Activated CD4-positive, alpha-beta T cell treated with anti-CD3 and anti-CD28 coated beads, Interleukin-2, Interleukin-6, amounts not matched to agents 100 ng/mL and 50 ng/mL, durations not matched to agents 16 hours and 8 hours (primary cell): ENCODE results near the gene ADCY4.
A peak's percentile ranks its signal among the peaks of the same experiment; 100 is the strongest.

Source experiments
- DNase-seq: peaks from one replicate; pipeline ENCODE4 v3.0.0-alpha.2; 2020

ADCY4 gene

DNA sequence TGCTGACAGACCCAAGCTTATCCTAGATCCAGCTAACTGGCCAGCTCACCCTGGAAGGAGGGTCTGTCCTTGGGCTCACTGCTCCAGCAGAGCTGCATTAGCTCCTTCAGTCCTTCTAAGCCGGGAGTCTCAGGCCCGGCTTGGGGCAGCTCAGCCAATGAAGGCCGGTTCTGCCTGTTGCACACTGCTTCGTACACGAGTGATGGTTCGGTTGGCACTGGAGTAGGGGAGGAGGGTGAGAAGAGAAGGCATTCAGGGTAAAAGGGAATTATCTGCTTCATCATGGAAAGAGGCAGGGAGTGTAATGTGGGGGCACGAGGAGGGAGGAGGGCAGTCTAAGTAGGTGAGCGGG is 2.9 kb upstream of the ADCY4 start:
- no peak for DNase-seq

DNA sequence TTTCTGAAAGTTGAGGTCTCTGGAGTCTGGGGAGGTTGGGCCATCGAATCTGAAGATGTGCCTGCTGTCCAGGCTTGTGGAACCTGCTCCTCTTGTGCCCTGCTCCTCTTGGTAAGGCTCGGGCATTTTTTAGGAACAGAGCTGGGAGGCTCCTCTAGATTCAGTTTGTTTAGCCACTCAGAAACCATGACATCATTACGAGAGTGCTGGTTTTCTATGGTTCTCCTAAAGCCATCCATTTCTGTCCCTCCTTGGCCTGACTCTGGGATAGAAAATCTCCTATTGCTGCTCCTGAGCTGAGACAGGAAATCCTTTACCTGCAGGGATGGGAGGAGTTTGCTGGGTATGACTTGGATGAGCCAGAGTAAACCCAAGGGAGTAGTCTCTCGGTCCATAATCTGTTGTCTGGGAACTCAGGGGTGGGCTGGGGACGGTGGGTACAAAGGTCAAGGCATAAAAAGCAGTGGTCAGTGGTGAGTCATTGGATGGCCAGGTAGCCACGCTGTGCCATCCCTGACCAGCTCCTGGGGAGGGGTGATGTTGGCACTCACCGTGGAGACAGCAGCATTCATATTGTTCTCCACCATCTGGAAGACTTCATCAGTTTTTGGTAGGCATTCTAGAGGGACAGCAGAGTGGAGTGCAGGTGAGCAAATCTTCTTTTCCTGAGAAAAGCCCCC is 2.4 kb upstream of the ADCY4 start:
- DNase-seq, result no peak

GRCh38 chr14:24335461-24336171 is 745 bp upstream of the ADCY4 start:
- no peak for DNase-seq

DNA sequence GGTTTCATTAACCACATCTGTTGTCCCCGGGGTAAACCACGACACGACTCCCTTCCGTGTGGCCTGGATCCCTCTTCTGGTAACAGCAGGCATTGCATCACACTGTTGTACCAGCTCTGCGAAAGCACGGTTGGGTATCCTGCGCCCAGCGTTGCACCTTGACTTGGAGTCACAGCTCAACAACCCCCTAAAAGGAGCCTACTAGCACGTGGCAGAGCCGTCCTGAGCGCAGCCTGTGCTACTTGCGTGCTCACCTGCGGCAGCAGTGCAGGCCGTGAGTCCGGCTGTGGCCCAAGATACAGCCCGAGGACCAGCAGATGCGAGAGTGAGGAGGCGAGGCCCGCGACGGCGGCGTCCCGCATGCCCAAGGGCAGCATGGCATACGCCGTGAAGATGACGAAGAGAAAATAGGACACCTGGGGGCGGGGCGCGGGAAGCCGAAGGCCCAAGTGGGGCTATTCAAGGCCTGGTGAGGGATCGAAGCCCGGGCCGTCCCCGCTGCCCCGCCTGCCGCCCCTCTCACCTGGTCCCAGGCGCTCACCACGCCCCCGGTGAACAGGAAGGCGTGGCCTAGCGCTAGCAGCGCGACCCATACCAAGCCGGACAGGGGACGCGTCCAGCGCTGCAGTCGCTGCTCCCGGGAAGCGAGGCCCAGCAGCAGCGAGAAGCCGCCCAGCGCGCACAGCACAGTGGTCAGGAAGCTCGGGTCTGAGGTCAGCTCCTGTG is 2.4 kb downstream of the ADCY4 start:
- DNase-seq, result peak; percentile 92

DNA sequence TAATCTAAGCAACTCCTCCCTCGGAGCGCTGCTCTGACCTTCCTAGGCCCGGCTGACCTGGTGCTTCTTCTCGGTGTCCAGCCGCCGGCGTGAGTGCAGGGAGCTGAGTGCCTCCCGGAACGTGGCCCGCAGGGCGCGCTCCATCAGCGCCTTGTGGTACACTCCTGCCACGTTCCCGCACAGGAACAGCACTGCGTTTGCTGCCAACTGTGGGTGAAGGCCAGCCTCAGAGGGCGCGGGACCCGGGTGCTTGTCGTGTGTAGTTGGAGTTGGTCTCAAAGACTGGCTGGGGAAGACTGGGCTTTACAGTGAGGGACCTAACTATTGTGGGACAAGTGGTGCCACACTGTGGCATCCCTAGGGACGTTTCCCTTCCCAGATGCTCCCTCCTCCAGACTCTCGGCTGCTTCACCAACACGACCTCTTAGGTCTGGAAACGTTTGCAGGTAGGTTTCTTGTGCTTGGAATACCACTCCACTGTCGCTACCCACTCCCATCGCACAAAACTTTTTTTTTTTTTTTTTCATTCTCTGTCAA is 3.1 kb downstream of the ADCY4 start:
- DNase-seq, result no peak

DNA sequence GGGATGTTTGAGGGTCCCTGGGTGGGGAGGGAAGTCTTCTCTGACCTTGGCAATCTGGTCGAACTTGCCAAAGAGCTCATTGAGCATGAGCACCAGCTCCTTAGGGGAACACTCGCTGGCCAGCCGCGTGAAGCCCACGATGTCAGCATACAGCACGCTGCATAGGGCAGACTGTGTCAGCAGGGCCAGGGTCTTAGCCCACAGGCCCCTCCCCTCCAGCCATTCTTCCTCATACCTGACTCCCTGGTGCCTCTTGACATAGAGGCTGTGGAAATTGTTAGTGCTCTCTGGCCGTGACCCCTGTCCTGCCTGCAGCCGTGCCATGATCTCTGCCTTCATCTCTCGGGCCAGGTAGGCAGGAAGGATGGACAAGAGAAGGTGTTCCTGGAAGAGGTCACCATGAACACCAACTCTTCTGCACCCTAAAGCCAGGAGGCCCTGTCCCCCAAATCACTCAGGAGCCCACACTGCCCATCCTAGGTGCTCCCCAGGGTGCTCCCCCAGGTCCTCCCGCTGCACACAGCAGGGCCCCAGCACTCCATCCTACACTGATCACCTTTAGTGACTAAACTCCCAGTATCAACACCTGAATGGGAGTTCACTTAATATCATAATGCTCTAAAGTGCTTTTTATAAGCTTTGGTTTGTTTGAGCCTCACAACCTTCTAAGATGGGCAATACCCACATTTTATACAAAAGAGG is 3.7 kb downstream of the ADCY4 start:
- no peak for DNase-seq

DNA sequence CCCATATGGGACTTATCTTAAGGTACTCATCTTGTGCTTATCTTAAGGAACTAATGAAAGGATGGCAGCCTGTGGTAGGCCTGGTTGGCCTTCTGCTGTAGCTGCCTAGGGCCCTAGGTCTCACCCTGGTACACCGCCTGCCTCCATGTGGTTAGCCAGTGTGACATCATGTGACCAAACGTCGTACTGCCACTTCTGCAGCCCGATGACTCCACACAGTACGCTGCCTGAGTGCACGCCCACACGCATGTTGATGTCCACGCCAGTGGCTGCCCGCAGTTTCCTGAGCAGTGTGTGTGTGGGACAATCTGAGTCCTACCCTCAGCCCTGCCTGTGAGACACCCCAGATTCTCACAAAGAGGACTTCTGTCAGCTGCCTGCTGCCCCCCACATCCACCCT is 5.1 kb downstream of the ADCY4 start:
- DNase-seq, result peak; percentile 80

GRCh38 chr14:24329073-24329663 is 5.7 kb downstream of the ADCY4 start:
- DNase-seq, result no peak

- peak; percentile 43 for DNase-seq
Measured at GRCh38 chr14:24327914-24328313, 7.0 kb downstream of the ADCY4 start.

GRCh38 chr14:24327303-24327702 is 7.6 kb downstream of the ADCY4 start:
- no peak for DNase-seq

DNA sequence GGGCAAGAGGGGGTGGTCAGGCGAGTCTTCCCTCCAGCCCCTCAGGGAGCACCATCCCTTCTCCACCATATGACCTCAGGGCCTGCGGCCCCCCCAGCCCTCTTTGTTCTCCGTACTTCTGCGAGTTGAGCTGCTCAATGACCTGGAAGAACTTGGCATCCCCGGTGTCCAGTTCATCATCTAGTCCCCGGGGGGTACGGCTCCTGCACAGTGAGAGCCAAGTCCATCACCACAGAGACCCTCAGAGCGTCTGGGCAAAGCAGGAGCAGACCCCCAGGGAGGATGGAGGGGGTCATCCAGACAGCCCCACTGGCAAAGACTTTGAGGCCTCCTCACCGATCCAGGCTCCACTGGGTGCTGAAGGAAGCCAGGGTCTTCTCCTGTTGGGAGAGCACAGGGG is 8.9 kb downstream of the ADCY4 start:
- no peak for DNase-seq

DNA sequence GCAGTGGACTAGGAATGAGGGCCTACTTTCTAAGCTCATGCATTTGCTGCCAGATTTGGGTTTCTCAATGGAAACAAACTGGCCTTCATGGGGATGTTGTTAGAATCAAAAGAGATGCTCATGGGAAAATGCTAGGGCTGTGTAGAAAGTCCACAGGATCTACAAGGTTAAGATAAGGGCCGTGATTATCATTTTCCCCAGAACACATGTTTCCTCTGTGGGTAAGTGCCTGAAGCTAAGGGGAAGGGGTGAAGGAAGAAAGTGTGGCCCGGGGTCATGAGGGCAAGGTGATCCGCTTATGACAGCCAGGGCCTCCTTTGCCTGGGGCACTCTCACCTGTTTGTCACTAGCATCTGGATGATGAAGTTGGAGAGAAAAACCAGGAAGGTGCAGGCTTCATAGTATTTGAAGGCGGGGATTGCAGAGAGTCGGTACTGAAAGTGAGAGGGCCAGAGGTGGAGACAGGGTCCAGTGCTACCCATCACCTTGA is 9.8 kb downstream of the ADCY4 start:
- no peak for DNase-seq

DNA sequence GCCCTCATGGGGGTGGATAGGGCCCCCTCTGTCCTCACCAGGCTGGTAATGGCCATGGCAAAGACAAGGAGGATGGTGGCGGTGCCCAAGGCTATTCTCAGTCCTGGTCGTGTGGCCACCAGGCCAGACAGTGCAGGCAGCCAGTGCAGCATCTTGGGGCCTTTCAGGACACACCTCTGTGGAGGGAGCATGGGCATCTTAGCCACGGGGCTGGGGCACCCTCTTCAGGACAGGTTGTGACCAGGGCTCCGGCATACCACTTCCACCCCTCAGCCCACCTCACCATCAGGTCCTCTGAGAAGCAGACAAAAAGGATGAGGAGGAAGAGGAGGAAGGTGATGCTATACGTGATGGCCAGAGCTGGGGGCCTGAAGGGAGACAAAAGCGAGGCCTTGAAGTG is 10.8 kb downstream of the ADCY4 start:
- no peak for DNase-seq

GRCh38 chr14:24323341-24323740 is 11.5 kb downstream of the ADCY4 start:
- no peak for DNase-seq

DNA sequence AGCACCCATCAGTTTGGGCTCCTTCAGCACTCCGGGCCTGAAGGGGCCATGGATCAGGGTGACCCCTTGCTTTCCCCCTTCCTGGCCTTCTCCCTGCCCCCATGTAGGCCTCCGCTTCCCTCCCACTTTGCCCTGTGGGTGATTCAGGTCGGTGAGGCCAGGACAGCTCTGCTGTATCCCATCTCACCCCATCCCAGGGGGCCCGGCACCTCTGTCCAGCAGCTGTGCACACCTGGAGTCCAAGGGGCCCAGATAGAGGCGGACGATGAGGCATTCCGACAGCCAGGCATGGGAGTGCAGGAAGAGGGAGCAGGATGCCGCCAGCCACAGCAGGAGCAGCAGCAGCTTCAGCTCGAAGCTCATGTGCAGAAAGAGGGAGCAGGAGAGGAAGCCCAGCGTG is 12.2 kb downstream of the ADCY4 start:
- no peak for DNase-seq

DNA sequence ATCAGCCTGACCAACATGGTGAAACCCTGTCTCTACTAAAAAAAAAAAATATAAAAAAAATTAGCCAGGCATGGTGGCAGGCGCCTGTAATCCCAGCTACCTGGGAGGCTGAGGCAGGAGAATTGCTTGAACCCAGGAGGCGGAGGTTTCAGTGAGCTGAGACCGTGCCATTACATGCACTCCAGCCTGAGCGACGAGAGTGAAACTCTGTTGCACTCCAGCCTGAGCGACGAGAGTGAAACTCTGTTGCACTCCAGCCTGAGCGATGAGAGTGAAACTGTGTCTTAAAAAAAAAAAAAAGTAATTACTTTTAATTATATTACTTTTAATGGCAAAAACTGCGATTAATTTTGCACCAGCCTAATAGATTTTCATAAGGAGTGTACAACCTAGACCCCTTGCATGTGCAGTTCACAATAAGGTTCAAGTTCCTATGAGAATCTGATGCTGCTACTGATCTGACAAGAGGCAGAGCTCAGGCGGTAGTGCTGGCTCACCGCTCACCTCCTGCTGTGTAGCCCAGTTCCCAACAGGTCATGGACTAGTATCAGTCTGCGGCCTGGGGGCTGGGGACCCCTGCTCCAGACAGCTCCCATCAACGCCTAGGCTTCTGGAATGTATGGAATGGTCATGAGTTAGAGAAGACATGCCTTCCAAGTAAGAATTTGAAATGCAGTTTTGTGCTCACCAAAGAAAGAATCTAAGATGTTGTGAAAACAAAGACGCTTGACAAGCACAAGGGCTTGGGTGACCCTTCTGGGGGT is 13.5 kb downstream of the ADCY4 start:
- no peak for DNase-seq

DNA sequence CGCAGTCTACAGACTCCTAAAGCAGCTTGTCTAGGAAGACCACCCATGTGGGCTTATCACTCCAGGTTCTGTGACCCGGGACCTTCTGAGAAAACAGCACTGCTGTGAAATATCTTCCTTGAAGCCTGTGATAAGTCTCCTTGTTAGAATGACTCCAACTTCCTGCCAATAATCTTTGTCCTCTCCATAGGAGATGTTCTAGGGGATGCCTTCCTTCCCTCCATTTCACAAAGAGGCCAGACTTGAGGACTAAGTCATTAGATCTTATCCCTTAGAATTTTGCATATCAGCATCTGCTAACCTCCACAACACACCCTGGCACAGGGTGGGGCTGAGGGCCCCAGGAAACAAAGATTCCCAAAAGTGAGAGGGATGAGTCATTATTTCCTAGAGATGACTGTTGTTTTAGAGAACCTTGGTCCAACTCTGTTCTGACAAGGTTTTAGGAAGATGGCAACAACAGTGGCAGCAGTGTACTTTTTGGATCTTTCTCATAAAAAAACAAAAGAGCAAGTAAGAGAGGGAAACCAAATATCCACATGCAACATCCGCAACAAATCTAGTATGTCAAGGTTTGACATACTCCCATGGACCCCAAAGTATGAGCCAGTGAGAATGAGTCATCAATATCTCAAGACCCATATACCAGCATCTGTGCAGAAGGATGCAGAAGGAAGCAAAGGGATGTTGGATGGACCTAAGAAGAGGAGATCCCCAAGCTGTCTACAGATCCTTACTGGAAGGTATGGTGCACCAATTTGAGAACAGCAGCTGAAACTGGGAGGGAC is 17.5 kb downstream of the ADCY4 start:
- DNase-seq, result no peak

DNA sequence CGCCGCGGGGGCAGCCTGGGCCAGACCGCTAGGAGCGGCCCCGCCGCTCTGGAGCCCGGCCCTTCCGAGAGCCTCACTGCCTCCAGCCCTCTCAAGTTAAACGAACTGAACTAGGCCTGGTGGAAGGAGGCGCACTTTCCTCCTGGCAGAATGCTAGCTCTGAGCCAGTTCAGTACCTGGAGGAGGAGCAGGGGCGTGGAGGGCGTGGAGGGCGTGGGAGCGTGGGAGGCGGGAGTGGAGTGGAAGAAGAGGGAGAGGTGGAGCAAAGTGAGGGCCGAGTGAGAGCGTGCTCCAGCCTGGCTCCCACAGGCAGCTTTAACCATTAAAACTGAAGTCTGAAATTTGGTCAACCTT is 18.3 kb downstream of the ADCY4 start:
- no peak for DNase-seq

GRCh38 chr14:24315807-24316596 is 18.9 kb downstream of the ADCY4 start:
- no peak for DNase-seq

GRCh38 chr14:24315243-24315806 is 19.5 kb downstream of the ADCY4 start:
- no peak for DNase-seq
